ENCODE results near the gene RAB9B. TPM values are rescaled to one million over a fixed set of nuclear protein-coding genes. Genes with fewer than 3 reads are reported as not detected.

RAB9B gene
- total RNA-seq, 1 donor from 2014 or later = 19.8 TPM

GRCh38 chrX:103791826-103792485 is 40.1 kb downstream of the RAB9B start:
- Histone ChIP-seq H3K4me1 (ENCODE audit: control insufficient read depth in 3 of 3, insufficient read depth in 3 of 3, low read length in 3 of 3) (no peaks in the 10 kb centered on the region), H3K27me3 (ENCODE audit: control insufficient read depth in 3 of 3, insufficient read depth in 3 of 3, low read length in 3 of 3) (peaks cover 0 to 6% (median 0%) of the 10 kb centered on the region in 3 donors), H3K36me3 (ENCODE audit: control insufficient read depth in 3 of 3, insufficient read depth in 3 of 3, low read length in 3 of 3) (no peaks in the 10 kb centered on the region), H3K4me3 (ENCODE audit: low read length in 3 of 3) (no peak overlapping the region), H3K27ac (ENCODE audit: low read depth, low read length) (no peak overlapping the region), H3K9ac (ENCODE audit: low read depth in 1 of 3, low read length in 3 of 3) (no peak overlapping the region), H3K9me3 (ENCODE audit: control insufficient read depth in 3 of 3, low read length in 3 of 3) (no peaks in the 10 kb centered on the region)

- H3K36me3 ChIP-seq (ENCODE audit: control insufficient read depth in 3 of 3, insufficient read depth in 3 of 3, low read length in 3 of 3) = no peaks in the 10 kb centered on the region
- peaks cover 0 to 6% (median 0%) of the 10 kb centered on the region in 3 donors for H3K27me3 ChIP-seq (ENCODE audit: control insufficient read depth in 3 of 3, insufficient read depth in 3 of 3, low read length in 3 of 3)
- H3K4me3 ChIP-seq (ENCODE audit: low read length in 3 of 3) = no peak overlapping the region
- H3K9ac ChIP-seq (ENCODE audit: low read depth in 1 of 3, low read length in 3 of 3) = no peak overlapping the region
- H3K4me1 ChIP-seq (ENCODE audit: control insufficient read depth in 3 of 3, insufficient read depth in 3 of 3, low read length in 3 of 3) = no peaks in the 10 kb centered on the region
- H3K27ac ChIP-seq (ENCODE audit: low read depth, low read length) = no peak overlapping the region
- no peaks in the 10 kb centered on the region for H3K9me3 ChIP-seq (ENCODE audit: control insufficient read depth in 3 of 3, low read length in 3 of 3)
Measured at GRCh38 chrX:103791228-103791627, 40.8 kb downstream of the RAB9B start.

- Histone ChIP-seq H3K4me3 (ENCODE audit: low read length in 3 of 3) (no peak overlapping the region), H3K4me1 (ENCODE audit: control insufficient read depth in 3 of 3, insufficient read depth in 3 of 3, low read length in 3 of 3) (no peaks in the 10 kb centered on the region), H3K27ac (ENCODE audit: low read depth, low read length) (no peak overlapping the region), H3K9me3 (ENCODE audit: control insufficient read depth in 3 of 3, low read length in 3 of 3) (no peaks in the 10 kb centered on the region), H3K27me3 (ENCODE audit: control insufficient read depth in 3 of 3, insufficient read depth in 3 of 3, low read length in 3 of 3) (peaks cover 0 to 6% (median 0%) of the 10 kb centered on the region in 3 donors), H3K9ac (ENCODE audit: low read depth in 1 of 3, low read length in 3 of 3) (no peak overlapping the region), H3K36me3 (ENCODE audit: control insufficient read depth in 3 of 3, insufficient read depth in 3 of 3, low read length in 3 of 3) (no peaks in the 10 kb centered on the region)
Measured at GRCh38 chrX:103789004-103789403, 43.1 kb downstream of the RAB9B start.

- H3K27me3 ChIP-seq (ENCODE audit: control insufficient read depth in 3 of 3, insufficient read depth in 3 of 3, low read length in 3 of 3) = no peaks in the 10 kb centered on the region
- H3K9me3 ChIP-seq (ENCODE audit: control insufficient read depth in 3 of 3, low read length in 3 of 3) = no peaks in the 10 kb centered on the region
- no peaks in the 10 kb centered on the region for H3K36me3 ChIP-seq (ENCODE audit: control insufficient read depth in 3 of 3, insufficient read depth in 3 of 3, low read length in 3 of 3)
- H3K4me1 ChIP-seq (ENCODE audit: control insufficient read depth in 3 of 3, insufficient read depth in 3 of 3, low read length in 3 of 3) = peaks cover 0 to 5% (median 0%) of the 10 kb centered on the region in 3 donors
- no peak overlapping the region for H3K9ac ChIP-seq (ENCODE audit: low read depth in 1 of 3, low read length in 3 of 3)
- no peak overlapping the region for H3K4me3 ChIP-seq (ENCODE audit: low read length in 3 of 3)
- no peak overlapping the region for H3K27ac ChIP-seq (ENCODE audit: low read depth, low read length)
Measured at GRCh38 chrX:103783971-103784370, 48.1 kb downstream of the RAB9B start.

GRCh38 chrX:103783196-103783595 is 48.9 kb downstream of the RAB9B start:
- Histone ChIP-seq H3K27ac (ENCODE audit: low read depth, low read length) (peak overlapping the region; percentile 8), H3K9ac (ENCODE audit: low read depth in 1 of 3, low read length in 3 of 3) (no peak overlapping the region), H3K4me1 (ENCODE audit: control insufficient read depth in 3 of 3, insufficient read depth in 3 of 3, low read length in 3 of 3) (peaks cover 0 to 5% (median 0%) of the 10 kb centered on the region in 3 donors), H3K36me3 (ENCODE audit: control insufficient read depth in 3 of 3, insufficient read depth in 3 of 3, low read length in 3 of 3) (no peaks in the 10 kb centered on the region), H3K27me3 (ENCODE audit: control insufficient read depth in 3 of 3, insufficient read depth in 3 of 3, low read length in 3 of 3) (no peaks in the 10 kb centered on the region), H3K4me3 (ENCODE audit: low read length in 3 of 3) (no peak overlapping the region), H3K9me3 (ENCODE audit: control insufficient read depth in 3 of 3, low read length in 3 of 3) (no peaks in the 10 kb centered on the region)

- Histone ChIP-seq H3K9me3 (ENCODE audit: control insufficient read depth in 3 of 3, low read length in 3 of 3) (no peaks in the 10 kb centered on the region), H3K27me3 (ENCODE audit: control insufficient read depth in 3 of 3, insufficient read depth in 3 of 3, low read length in 3 of 3) (peaks cover 0 to under 1% (median 0%) of the 10 kb centered on the region in 3 donors), H3K27ac (ENCODE audit: low read depth, low read length) (no peak overlapping the region), H3K36me3 (ENCODE audit: control insufficient read depth in 3 of 3, insufficient read depth in 3 of 3, low read length in 3 of 3) (no peaks in the 10 kb centered on the region), H3K4me3 (ENCODE audit: low read length in 3 of 3) (no peak overlapping the region), H3K4me1 (ENCODE audit: control insufficient read depth in 3 of 3, insufficient read depth in 3 of 3, low read length in 3 of 3) (peaks cover 0 to 5% (median 0%) of the 10 kb centered on the region in 3 donors), H3K9ac (ENCODE audit: low read depth in 1 of 3, low read length in 3 of 3) (no peak overlapping the region)
Measured at GRCh38 chrX:103782640-103783039, 49.4 kb downstream of the RAB9B start.

- Histone ChIP-seq H3K27ac (ENCODE audit: low read depth, low read length) (no peak overlapping the region), H3K4me3 (ENCODE audit: low read length in 3 of 3) (no peak overlapping the region), H3K9me3 (ENCODE audit: control insufficient read depth in 3 of 3, low read length in 3 of 3) (no peaks in the 10 kb centered on the region), H3K36me3 (ENCODE audit: control insufficient read depth in 3 of 3, insufficient read depth in 3 of 3, low read length in 3 of 3) (no peaks in the 10 kb centered on the region), H3K4me1 (ENCODE audit: control insufficient read depth in 3 of 3, insufficient read depth in 3 of 3, low read length in 3 of 3) (peaks cover 0 to 5% (median 0%) of the 10 kb centered on the region in 3 donors), H3K27me3 (ENCODE audit: control insufficient read depth in 3 of 3, insufficient read depth in 3 of 3, low read length in 3 of 3) (peaks cover 0 to 5% (median 0%) of the 10 kb centered on the region in 3 donors), H3K9ac (ENCODE audit: low read depth in 1 of 3, low read length in 3 of 3) (no peak overlapping the region)
Measured at GRCh38 chrX:103781706-103782105, 50.4 kb downstream of the RAB9B start.

- no peak overlapping the region for H3K27ac ChIP-seq (ENCODE audit: low read depth, low read length)
- peaks cover 0 to 5% (median 0%) of the 10 kb centered on the region in 3 donors for H3K4me1 ChIP-seq (ENCODE audit: control insufficient read depth in 3 of 3, insufficient read depth in 3 of 3, low read length in 3 of 3)
- H3K36me3 ChIP-seq (ENCODE audit: control insufficient read depth in 3 of 3, insufficient read depth in 3 of 3, low read length in 3 of 3) = no peaks in the 10 kb centered on the region
- peaks cover 0 to 5% (median 0%) of the 10 kb centered on the region in 3 donors for H3K27me3 ChIP-seq (ENCODE audit: control insufficient read depth in 3 of 3, insufficient read depth in 3 of 3, low read length in 3 of 3)
- no peaks in the 10 kb centered on the region for H3K9me3 ChIP-seq (ENCODE audit: control insufficient read depth in 3 of 3, low read length in 3 of 3)
- no peak overlapping the region for H3K4me3 ChIP-seq (ENCODE audit: low read length in 3 of 3)
- no peak overlapping the region for H3K9ac ChIP-seq (ENCODE audit: low read depth in 1 of 3, low read length in 3 of 3)
Measured at GRCh38 chrX:103781062-103781402, 51.0 kb downstream of the RAB9B start.

GRCh38 chrX:103780336-103781061 is 51.6 kb downstream of the RAB9B start:
- Histone ChIP-seq H3K4me1 (ENCODE audit: control insufficient read depth in 3 of 3, insufficient read depth in 3 of 3, low read length in 3 of 3) (peaks cover 0 to 5% (median 0%) of the 10 kb centered on the region in 3 donors), H3K9me3 (ENCODE audit: control insufficient read depth in 3 of 3, low read length in 3 of 3) (no peaks in the 10 kb centered on the region), H3K4me3 (ENCODE audit: low read length in 3 of 3) (no peak overlapping the region), H3K27ac (ENCODE audit: low read depth, low read length) (no peak overlapping the region), H3K36me3 (ENCODE audit: control insufficient read depth in 3 of 3, insufficient read depth in 3 of 3, low read length in 3 of 3) (no peaks in the 10 kb centered on the region), H3K9ac (ENCODE audit: low read depth in 1 of 3, low read length in 3 of 3) (no peak overlapping the region), H3K27me3 (ENCODE audit: control insufficient read depth in 3 of 3, insufficient read depth in 3 of 3, low read length in 3 of 3) (peaks cover 0 to 5% (median 0%) of the 10 kb centered on the region in 3 donors)

GRCh38 chrX:103779141-103779789 is 52.8 kb downstream of the RAB9B start:
- H3K9me3 ChIP-seq (ENCODE audit: control insufficient read depth in 3 of 3, low read length in 3 of 3) = no peaks in the 10 kb centered on the region
- no peaks in the 10 kb centered on the region for H3K36me3 ChIP-seq (ENCODE audit: control insufficient read depth in 3 of 3, insufficient read depth in 3 of 3, low read length in 3 of 3)
- peaks cover 0 to 9% (median 0%) of the 10 kb centered on the region in 3 donors for H3K27me3 ChIP-seq (ENCODE audit: control insufficient read depth in 3 of 3, insufficient read depth in 3 of 3, low read length in 3 of 3)
- no peak overlapping the region for H3K4me3 ChIP-seq (ENCODE audit: low read length in 3 of 3)
- H3K4me1 ChIP-seq (ENCODE audit: control insufficient read depth in 3 of 3, insufficient read depth in 3 of 3, low read length in 3 of 3) = peaks cover 0 to 5% (median 0%) of the 10 kb centered on the region in 3 donors
- H3K27ac ChIP-seq (ENCODE audit: low read depth, low read length) = no peak overlapping the region
- no peak overlapping the region for H3K9ac ChIP-seq (ENCODE audit: low read depth in 1 of 3, low read length in 3 of 3)
